HG02884 (cell line): Measurements from ENCODE around the gene PSTK.
A peak's percentile ranks its signal among the peaks of the same experiment; 100 is the strongest.

Source experiments
- ATAC-seq: cut with Tn5 transposase; IDR thresholded peaks from one replicate; pipeline ENCODE4 v1.9.1; 2021; ENCODE audit warnings: mild to moderate bottlenecking, moderate library complexity; ENCODE audit not compliant: unreplicated experiment

PSTK gene, protein sequence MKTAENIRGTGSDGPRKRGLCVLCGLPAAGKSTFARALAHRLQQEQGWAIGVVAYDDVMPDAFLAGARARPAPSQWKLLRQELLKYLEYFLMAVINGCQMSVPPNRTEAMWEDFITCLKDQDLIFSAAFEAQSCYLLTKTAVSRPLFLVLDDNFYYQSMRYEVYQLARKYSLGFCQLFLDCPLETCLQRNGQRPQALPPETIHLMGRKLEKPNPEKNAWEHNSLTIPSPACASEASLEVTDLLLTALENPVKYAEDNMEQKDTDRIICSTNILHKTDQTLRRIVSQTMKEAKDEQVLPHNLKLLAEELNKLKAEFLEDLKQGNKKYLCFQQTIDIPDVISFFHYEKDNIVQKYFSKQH

DNA sequence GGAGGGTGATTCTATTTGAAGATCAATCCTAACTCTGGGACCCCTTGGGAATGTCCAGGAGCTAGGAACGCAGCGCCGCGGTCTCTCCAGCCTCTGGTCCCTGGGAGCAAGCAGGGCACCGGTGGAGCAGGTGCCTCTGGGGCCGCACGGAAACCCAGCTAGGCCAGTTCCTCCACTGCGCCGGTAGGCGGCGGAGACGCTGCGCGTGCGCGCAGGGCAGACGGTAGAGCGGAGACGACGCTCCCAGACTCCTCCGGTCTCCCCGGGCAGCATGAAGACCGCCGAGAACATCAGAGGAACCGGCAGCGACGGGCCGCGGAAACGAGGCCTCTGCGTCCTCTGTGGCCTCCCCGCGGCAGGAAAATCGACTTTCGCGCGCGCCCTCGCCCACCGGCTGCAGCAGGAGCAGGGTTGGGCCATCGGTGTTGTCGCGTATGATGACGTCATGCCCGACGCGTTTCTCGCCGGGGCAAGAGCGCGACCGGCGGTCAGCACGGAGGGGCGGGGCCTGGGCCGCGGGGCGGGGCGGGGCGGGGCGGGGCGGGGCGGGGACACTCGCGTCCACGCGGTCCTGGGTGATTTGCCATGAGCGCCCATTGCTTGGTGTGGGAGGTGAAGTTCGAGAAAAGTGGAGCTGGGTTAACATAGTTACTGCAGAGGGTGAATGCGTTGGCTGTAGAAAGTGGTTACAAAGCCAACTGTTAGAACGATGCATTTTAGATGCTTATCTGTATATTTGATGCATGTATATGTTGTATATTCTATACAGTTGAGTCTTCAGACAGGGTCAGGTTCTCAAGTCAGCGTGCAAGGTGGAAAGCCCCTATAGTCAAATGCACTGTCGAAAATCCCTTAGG, at the start of gene PSTK:
TSS of gene PSTK (plus strand) at position 193 of the 857 bp plus-strand sequence. CDS start at position 272, 79 bp downstream.
- ATAC-seq, result peak; percentile 93

DNA sequence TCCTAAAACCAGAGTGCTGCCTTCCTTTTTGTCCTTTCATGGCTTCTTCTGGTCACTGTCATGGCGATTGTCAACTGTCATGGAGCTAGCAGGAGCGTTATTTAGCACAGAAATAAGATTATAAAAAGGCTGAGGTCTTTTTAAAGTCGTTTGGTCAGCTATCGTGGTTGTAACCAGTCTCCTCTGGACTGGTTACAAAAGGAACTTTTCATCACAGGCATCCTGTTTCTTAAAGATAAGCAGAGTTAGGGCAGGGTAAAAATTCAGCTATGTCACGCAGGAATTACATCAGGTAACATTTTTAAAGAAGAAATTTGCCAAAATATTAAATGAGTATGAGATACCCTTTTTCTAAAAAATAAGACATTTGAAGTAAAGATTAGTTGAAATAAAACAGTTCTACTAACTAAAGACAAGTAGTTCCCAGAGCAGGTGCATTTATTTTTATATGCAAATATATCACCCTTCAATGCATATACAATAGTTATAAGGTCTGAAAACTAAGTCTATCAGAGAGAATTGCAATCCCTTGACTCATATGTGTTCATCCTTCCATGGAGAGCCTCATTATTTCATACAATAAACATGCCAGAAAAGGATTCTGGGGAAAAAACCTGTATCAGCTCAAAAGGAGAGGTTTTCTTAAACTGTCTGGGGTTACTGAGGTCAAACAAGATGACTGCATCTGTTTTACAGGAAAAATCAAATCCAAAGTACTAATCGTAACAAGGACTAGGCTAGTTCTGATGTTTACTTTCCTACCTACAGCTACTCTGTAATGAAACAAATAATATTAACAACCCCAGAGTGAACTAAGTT, 48.9 kb upstream of the PSTK start:
- no peak for ATAC-seq

DNA sequence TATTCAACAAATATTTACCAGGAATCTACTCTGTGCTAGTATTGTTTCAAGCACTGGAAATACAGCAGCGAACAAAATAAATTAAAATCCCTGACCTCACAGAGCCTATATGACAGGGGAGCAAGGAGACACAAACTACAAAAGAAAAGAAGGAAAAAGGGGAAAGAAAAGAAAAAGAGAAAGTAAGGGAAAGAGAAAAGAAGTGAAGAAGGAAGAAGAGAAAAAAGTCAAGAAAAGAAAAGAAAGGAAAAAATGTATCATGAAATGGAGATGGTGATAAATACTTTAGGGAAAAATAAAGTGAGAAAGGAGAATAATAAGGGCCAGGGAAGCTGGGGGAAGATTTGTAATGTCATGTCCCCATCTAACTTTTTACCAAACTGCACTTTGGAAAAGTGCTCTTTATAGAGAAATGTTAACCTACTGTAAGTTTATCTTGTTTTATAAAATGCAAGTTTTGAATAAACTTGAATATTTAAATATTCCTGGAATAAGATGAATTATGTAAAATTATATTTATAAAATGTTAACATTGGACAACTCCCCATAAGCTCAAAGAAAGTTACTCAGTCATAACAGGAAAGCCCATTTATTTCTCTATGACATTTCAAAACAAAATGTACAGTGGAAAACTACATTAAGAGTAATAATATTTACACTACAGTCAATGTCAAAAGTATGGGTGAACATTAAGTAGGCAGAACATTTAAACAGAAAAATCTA, 40.9 kb upstream of the PSTK start:
- ATAC-seq, result no peak

DNA sequence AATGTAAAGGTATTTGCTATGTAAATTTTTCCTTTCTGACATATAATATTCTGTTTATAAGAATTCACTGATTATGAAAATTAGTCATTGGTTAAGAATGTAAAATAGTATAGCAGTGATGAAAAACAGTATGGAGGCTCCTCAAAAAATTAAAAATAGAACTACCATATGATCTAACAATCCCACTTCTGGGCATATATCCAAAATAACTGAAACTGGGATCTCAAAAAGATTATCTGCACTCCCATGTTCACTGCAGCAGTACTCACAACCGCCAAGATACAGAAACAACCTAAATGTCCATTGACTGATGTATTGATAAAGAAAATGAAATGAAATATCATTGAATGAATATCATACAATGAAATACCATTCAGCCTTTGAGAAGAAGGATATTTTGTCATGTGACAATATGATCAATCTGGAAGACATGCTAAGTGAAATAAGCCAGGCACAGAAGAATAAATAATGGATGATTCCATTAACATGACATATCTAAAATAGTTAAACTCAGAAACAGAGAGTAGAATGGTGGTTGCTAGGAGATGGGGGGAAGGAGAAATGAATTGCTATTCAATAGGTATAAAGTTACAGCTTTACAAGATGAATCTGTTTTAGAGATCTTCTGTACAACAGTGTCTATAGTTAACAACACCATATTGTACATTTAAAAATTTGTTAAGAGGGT, 40.2 kb upstream of the PSTK start:
- ATAC-seq, result no peak

DNA sequence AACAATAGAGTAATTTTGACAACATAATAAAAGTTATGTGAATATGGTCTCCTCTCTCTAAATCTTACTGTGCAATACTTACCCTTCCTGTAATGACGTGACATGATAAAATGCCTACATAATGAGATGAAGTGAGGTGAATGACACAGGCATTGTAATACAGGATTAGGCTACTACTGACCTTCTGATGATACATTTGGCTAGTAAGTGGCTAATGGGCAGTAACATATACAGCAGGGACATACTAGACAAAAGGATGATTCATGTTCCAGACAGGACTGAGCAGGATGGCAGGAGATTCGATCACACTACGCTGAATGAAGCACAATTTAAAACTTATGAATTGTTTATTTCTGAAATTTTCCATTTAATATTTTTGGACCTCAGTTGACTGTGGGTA, 30.9 kb upstream of the PSTK start:
- no peak for ATAC-seq

DNA sequence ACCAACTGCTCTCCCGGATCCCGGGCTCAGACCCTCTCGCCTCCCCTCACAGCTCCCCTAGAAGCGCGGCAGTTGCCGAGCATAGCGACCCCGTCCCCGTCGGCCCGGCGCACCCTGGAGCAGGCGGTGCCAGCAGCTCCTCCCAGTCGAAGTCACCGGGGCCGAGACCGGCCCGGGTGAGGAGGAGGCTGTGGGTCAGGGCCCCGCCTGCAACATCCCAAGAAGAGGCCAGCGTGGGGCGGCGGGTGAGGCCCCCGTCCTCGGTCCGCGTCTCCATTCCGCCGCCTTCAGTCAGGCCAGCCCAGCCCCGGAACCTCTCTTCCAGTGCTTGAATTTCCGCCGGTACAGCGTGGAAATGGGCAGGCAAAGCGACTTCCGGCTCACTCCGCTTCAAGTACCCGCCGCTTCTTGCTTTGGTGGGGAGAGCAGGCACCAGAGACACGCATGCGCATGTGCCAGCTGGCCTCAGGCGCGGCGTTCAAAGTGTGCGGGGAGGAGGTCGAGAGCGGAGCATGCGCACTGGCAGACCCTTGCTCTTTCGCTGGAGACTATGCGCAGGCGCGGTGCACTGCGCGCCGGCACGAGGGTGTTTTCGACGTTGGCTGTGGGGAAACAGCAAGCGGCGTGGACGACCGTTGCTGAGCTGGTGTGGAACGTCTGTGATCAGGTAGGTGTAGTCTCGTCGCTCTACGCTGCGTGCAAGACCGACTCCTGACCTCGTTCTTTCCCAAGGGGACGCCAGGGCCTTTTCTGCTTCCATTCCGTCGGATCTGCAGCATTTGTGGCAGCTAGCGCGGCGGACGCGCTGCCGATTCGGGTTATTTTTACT, 26.1 kb upstream of the PSTK start, which contains the start of gene C10orf88:
TSS of gene C10orf88 (minus strand) at position 326 of the 829 bp plus-strand sequence. CDS start at position 277, 49 bp downstream.
- ATAC-seq, result peak; percentile 98

DNA sequence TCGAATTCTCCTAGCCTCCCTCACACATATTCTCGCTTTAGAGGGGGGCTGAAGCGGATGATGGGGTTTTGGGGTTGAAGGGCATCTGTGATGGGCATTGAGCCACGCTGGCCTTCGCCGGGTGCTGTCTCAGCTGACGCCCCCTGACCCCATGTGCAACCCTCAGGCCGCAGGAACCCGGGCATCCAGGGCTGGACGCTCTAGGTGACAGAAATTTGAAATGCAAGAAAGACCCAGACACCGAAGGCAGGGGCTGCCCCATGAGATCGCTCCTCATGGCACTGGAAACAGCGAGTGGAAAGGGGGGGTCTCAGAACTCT, 25.5 kb upstream of the PSTK start:
- no peak for ATAC-seq

DNA sequence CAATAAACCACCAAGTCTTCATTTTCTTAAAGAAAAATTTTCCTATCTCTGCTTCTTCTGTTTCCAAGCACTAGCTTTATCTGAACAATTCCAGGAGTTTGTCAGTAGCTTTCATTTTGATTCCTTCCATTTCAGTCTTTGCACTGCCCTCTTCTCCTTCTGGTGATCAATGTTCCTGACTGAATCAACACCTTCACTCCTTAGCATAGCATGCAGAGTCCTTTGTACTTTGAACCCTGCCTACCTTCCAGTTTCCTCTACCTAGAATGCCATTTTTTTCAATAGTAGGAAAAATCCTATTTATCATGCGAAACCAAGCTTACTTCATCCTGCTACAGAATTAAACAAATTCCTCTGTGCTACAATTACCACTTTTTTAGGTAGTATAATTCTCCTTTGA, 24.3 kb upstream of the PSTK start:
- ATAC-seq, result no peak

DNA sequence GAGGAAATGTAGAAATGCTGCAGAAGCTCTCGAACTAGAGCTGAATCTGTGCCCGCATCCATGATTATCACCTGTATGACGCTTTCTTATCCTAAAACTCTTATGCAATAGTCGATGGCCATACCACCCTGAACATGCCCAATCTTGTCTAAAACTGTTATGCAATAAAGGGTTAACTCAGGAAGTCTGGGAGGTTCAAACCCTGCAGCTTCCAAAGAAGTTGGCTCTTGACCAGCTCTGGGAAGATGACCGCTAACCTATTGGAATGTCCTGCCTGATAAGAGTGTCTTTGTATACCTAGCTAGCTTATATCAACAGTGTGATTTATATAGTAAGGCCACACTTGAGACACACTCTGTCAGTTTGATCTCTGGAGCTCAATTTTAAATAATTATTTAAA, 22.7 kb upstream of the PSTK start:
- no peak for ATAC-seq

DNA sequence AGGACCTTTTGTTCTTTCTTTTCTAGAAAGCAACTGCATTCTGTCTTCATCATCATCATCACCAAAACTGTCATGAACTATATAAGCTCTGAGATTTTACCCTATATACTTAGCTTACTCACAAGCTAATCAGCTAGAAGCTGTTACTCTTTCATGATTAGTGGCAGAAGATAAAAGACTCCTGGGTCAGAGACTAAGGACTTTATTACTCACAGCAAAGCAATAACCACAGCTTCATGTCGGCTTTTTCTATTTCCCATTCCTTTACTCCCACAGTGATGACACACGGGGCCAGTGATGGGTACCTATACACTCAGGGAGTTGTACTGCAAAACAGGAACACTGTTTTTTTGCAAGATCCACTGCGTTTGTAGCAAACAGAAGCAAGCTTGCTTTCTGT, 17.8 kb upstream of the PSTK start:
- no peak for ATAC-seq

DNA sequence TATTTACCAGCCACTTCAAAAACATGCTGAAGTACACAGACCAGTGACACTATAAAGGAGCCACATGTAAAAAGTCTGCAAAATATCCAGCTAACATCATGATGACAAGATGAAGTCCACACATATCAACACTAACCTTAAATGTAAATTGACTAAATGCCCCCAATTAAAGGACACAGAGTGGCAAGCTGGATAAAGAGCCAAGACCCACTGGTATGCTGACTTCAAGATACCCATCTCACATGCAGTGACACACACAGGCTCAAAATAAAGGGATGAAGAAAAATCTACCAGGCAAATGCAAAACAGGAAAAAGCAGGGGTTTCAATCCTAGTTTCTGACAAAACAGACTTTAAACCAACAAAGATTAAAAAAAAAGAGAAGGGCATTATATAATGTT, 13.3 kb upstream of the PSTK start:
- ATAC-seq, result no peak

DNA sequence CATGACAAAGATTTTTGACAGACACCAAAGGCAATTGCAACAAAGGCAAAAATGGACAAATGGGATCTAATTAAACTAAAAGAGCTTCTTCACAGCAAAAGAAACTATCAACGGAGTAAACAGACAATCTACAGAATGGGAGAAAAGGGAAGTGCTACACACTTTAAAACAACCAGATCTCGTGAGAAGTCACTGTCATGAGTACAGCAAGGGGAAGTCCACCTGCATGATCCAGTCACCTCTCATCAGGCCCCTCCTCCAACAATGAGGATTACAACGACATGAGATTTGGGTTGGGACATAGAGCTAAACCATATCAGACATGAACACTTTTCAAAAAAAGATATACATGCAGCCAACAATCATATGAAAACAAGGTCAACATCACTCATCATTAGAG, 11.5 kb upstream of the PSTK start:
- no peak for ATAC-seq

DNA sequence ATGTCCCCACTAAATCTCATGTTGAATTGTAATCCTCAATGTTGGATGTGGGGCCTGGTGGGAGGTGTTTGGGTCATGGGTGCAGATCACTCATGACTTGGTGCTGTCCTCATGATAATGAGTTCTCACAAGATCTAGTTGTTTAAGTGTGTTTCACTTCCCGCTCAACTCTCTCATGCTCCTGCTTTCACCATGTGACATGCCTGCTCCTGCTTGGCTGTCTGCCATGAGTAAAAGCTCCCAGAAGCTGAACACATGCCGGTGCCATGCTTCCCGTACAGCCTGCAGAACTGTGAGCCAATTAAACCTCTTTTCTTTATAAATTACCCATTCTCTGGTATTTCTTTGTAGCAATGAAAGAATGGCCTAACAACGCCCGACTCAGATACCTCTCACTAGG, 6.2 kb upstream of the PSTK start:
- ATAC-seq, result no peak

DNA sequence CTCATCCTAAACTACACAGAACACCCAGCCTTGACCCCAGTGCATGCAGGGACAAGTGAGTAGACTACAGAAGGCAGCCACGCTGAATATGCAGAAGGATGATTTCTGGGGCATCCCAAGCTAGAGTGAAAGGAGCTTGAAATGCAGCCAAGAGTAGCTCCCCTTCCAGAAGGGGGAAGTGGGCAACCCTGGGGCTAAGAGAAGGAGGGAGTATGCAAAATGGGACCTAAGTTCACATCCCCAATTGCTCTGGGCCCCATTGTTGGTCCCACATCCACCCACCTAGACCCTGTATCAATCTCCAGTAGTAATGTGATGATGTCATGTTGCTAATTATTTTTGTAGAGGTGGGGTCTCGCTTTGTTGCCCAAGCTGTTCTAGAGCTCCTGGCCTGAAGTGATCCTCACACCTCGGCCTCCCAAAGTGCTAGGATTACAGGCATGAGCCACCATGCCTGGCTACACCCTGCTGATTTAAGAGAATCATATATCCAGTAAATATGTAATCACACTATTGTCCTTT, 5.6 kb upstream of the PSTK start:
- no peak for ATAC-seq

DNA sequence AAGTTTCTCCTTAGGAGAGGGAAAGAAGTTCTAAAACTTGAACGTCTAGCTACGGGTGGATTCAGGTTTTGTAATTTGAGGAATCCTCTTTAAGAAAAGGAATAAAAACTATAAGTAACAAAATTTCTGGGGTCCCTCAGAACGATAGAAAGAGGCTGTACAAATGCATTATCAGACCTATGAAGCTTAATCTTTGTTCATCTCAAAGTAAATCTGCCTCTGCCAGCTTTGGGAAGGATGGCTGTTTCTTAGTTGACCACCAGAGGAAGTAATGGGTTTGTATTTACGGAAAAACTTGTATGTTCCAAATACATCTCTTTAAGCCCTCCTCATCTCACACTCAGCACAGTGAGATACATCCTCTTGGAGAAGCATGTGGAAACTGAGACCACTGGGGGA, 864 bp downstream of the PSTK start:
- no peak for ATAC-seq

DNA sequence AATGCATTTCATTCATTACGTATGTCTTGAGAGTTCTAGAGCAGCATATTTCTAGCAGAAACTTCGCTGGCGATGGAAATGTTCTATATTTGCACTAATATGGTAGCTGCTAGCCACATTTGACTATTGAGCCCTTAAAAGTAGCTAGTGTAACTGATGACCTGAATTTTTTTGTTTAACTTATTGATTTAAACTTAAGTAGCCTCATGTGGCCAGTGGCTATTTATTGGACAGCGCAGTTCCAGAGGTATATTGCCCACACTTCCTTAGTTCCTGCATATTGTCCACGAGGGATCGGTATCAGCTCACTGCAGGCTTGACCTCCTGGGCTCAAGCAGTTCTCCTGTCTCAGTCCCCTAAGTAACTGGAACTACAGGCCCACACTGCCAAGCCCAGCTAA, 3.7 kb downstream of the PSTK start:
- no peak for ATAC-seq

DNA sequence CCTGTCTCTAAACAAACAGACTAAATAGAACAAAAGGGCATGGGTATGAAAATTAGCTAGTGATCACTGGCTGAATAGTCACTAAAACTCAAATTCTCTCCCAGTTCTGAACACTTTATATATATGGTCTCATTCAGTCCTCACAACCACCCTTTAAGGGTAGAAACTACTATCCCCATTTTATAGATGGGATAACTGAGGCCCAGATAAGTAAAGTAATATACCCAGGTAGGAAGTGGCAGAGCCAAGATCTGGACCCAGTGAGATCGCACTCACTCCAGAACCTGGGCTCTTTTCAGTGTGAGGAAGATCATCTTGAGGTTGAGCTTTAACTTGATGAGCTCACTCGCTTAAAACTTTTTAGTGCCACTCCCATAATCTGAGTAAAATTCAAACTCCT, 4.5 kb downstream of the PSTK start:
- ATAC-seq, result no peak

DNA sequence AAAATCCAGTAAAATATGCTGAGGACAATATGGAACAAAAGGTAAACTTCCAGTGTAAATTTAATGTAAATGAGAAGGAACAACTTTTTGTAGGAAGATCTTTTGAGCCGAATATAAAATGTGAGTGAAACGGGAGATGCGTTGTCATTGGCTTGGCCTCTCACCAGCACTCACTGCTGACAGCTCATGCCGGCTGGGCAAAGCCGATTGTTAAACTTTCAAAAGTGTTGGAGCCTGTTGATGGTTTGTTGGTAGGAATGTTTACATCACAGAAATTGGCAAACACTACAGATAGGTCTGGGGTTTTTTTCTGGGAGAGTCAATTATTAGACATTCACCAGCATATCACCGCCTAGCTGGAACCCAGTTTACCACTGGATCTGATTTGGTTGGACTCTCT, 6.1 kb downstream of the PSTK start:
- ATAC-seq, result no peak

DNA sequence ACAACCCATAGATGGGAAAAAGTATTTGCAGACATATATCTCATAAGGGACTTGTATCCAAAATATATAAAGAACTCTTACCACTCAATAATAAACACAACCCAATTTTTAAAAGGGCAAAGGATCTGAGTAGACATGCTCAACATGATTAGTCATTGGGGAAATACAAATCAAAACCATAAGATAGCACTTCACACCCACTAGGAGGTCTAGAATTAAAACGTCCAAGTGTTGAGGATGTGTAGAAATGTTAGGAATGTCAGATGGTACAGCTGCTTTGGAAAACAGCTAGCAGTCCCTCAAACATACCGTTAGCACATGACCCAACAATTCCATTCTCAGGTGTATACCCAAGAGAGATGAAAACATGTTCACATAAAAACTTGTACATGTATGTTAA, 8.3 kb downstream of the PSTK start:
- ATAC-seq, result no peak
